HG03469 (cell line): ENCODE measurements around the gene RASA1.
"Not testable (repeated sequence)": the region's sequence is repeated elsewhere in the genome, so short reads cannot be mapped to it uniquely, and the experiment has no call there.

ENCODE experiments used
- ATAC-seq: cut with Tn5 transposase; IDR thresholded peaks from one replicate; pipeline ENCODE4 v1.9.1; 2021; ENCODE audit warnings: mild to moderate bottlenecking, moderate library complexity, moderate number of reproducible peaks; ENCODE audit not compliant: unreplicated experiment

RASA1 gene

GRCh38 chr5:87278590-87279100 lies 11.0 kb downstream of the RASA1 start:
- ATAC-seq = no peak

DNA sequence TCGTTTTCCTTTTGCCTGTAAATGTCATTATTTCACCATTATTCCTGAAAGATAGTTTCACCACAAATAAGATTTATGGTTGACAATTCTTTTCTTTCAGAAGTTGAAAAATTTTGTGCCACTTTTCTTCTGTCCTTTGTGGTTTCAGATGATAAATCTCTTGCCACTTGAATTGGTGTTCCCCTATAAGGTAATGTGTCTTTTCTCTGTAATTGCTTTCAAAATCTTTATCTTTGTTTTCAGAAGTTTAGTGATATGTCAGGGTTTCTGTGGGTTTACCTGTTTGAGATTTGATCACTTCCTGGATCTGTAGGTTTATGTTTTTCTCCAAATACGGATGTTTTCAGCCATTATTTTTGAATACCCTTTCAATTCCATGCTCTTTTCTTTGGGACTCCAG lies 14.6 kb downstream of the RASA1 start:
- no peak for ATAC-seq

DNA sequence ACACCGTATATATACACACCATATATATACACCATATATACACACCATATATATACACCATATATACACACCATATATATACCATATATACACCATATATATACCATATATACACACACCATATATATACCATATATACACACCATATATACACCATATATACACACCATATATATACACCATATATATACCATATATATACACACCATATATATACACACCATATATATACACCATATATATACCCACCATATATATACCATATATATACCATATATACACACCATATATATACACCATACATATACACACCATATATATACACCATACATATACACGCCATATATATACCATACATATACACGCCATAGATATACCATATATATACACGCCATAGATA lies 19.6 kb downstream of the RASA1 start:
- ATAC-seq = not testable (repeated sequence)

- no peak for ATAC-seq
Observed at GRCh38 chr5:87298692-87299362, 31.1 kb downstream of the RASA1 start.

DNA sequence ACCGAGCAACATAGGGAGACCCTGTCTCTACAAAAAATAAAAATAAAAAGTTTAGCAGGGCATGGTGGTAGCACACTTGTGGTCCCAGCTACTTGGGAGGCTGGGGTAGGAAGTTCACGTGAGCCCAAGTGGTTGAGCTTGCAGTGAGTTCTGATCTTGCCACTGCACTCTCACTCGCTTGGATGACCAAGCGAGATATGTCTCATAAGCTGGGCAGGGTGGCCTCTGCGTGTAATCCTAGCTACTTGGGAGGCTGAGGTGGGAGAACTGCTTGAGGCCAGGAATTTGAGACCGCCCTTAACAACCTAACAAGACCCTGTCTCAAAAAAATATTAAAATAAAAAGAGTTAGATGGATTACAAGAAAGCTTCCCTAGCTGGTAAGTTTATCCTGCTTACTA lies 32.5 kb downstream of the RASA1 start:
- ATAC-seq = no peak

GRCh38 chr5:87300744-87301143 lies 33.1 kb downstream of the RASA1 start:
- no peak for ATAC-seq

DNA sequence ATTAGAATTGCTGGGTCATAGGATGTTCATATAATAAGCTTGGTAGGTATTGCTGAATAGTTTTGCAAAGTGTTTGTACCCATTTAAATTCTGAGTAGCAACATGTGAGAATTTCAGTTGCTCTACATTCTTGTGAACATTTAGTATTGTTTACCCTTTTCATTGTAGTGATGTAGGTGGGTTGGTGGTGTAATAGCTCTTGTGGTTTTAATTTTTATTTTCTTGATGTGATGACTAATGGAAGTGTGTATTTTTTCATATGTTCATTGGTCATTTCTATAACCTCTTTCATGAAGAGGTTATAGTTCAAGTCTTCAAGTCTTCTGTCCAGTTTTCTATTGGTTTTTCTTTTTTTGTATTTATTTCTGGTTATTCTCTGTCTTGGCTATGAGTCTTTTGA lies 34.4 kb downstream of the RASA1 start:
- ATAC-seq = no peak

DNA sequence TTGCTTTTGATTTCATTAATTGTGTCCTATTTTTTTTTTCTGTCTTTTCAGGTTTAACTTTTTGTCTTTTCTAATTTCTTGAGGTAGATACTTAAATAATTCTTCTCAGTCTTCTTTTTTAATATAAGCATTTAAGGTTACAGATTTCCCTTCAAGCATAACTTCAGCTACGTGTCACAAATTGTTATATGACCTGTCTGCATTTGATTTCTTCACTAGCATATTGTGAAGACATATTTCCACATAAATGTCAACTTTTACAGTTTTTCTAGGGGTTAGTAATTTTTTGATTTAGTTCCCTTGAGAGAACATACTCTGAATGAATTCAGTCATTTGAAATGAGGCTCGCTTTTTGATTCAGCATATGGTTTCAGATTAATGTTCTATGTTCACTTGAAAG lies 35.6 kb downstream of the RASA1 start:
- no peak for ATAC-seq

DNA sequence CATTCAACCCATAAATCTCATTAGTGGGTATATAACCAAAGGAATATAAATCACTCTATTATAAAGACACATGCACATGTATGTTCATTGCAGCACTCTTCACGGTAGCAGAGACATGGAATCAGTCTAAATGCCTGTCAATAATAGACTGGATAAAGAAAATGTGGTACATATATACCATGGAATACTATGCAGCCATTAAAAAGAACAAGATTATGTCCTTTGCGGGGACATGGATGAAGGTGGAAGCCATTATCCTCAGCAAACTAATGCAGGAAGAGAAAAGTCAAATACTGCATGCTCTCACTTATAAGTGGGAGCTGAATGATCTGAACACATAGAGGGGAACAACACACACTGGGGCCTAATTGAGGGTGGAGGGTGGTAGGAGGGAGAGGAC lies 38.4 kb downstream of the RASA1 start:
- not testable (repeated sequence) for ATAC-seq

GRCh38 chr5:87307796-87308423 lies 40.2 kb downstream of the RASA1 start:
- ATAC-seq = peak; percentile 73

GRCh38 chr5:87311405-87312279 lies 44.0 kb downstream of the RASA1 start:
- no peak for ATAC-seq

DNA sequence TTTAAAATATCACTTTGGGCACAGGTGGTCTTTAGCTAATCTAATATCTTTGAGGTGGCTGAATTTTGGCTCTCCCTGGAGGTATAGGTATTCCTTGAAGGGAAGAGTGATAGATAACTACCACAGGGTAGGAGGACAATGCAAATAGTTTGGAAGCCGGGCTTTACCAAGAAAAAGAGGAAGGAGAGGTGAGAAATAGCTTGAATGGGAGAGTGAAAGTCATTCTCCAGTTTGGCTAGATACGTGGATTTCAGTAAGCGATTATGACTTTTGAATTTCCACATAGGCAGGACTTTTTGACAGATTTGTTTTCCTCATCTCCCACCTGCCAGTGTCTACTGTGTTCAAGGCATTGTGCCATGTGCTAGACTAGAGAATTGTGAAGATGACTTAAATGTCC lies 45.5 kb downstream of the RASA1 start:
- ATAC-seq = no peak

GRCh38 chr5:87319469-87319868 lies 51.8 kb downstream of the RASA1 start:
- no peak for ATAC-seq

GRCh38 chr5:87321605-87322004 lies 53.9 kb downstream of the RASA1 start:
- ATAC-seq = no peak

- ATAC-seq = no peak
Observed at GRCh38 chr5:87322381-87322780, 54.7 kb downstream of the RASA1 start.

DNA sequence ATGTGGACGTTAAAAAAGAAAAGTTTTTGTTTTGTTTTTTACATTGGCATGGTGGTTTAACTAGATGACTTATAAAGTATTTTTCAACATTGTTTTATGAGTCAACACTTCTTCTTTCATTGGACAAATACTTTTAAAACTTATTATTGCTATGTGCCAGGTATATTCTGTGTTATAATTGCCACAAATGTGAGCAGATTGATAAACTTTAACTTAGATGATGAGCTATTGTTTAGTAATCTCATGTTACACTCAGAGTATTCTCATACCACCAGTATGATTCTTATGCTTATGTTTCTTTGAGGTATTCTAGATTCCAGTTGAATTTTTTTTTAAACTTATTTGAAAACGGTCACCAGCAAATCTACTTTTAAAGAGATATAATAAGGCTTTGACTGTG lies 60.3 kb downstream of the RASA1 start:
- no peak for ATAC-seq

DNA sequence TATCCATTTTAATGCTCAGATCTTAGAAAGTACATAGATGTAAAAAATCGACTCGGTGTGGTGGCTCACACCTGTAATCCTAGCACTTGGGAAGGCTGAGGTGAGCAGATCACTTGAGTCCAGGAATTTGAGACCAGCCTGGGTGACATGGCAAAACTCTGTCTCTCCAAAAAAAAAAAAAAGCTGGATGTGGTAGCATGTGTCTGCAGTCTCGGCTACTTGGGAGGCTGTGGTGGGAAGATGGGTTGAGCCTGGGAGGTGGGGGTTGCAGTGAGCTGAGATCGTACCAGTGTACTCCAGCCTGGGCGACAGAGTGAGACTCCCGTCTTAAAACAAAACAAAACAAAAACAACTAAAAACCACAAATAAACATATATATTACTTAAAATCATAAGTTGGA lies 61.4 kb downstream of the RASA1 start:
- no peak for ATAC-seq

DNA sequence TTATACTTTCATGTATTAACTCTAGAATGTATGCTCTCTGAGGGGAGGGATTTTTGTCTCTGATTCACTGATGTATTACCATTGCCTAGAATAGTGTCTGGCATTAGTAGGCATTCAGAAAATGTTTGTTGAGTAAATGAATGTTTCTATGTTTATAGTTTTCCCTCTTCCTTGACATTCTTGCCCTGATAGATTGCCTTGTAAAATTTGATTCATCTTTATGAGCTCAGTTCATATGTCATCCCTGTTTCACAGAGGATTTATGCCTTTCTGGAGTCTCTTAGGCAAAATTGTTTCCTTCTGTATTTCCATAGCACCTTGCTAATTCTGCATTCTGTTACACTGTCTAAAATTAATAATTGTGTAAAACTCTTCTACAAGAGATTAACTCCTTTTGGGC lies 72.3 kb downstream of the RASA1 start:
- no peak for ATAC-seq

- peak; percentile 100 for ATAC-seq
Observed at GRCh38 chr5:87340716-87341115, 73.0 kb downstream of the RASA1 start.

GRCh38 chr5:87347272-87347671 lies 79.6 kb downstream of the RASA1 start:
- ATAC-seq = no peak

DNA sequence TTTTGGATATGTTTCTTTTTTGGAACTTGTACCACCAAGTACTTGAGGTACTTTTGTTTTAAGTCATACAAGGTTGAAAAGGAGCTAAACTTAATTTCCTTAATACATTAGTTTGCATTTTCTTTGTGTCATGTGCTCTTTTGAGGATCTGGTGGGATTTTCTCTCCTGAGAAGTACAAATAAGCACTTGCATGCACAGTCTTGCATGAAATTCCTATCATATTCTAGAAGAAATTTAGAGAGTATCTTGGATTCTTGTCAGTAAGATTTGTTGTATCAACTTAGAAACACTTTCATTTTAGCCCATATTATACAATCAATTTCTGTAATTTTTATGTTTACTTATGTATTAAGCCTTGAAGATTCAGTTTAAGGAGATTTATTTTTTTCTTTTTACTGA lies 80.2 kb downstream of the RASA1 start:
- ATAC-seq = no peak

- peak; percentile 91 for ATAC-seq
Observed at GRCh38 chr5:87354496-87354895, 86.8 kb downstream of the RASA1 start.
